NT2/D1 (cell line): Measurements from ENCODE around the gene MGST2.

ENCODE experiments used
- SUZ12 ChIP-seq: IDR thresholded peaks from 2 replicates; pipeline ENCODE4 v1.6.1; 2011; ENCODE audit not compliant: insufficient read length, insufficient read depth; ENCODE audit errors: extremely low read depth
- YY1 ChIP-seq: IDR thresholded peaks from 2 replicates; pipeline ENCODE4 v1.6.1; 2011; ENCODE audit not compliant: insufficient read length, insufficient read depth

GRCh38 chr4:139630126-139630495, 35.5 kb upstream of the MGST2 start:
- TF ChIP-seq YY1 (no peak), SUZ12 (no peak)
